Omental fat pad (tissue), 4 donors: ENCODE data around the gene EGFL8. TPM values are rescaled to one million over a fixed set of nuclear protein-coding genes. Genes with fewer than 3 reads are reported as not detected.
A peak's percentile ranks its signal among the peaks of the same experiment; 100 is the strongest.

Source experiments
- ATAC-seq: fragments of 150-250 bp; one replicate; pipeline ENCODE4 v1.9.1; 2016; ENCODE audit warnings: mild to moderate bottlenecking, moderate library complexity; ENCODE audit not compliant: low FRiP score
- DNase-seq: peaks from one replicate; pipeline ENCODE4 v3.0.0-alpha.2; 2019; ENCODE audit warnings: low spot score
- total RNA-seq, 4 donors: library from RNA; depleted of rRNA; stranded (reverse); fragments of >200 nt; gene quantifications; one replicate each; pipeline ENCODE4 v1.1.0, GENCODE V29; 2016
- TF ChIP-seq, protein P1 (sequence below), 3 donors: fragments of 450-650 bp; IDR thresholded peaks; one replicate each; pipeline ENCODE4 v1.5.1; 2016 to 2017; ENCODE audit warnings: antibody characterized with exemption in 3 of 3, mild to moderate bottlenecking in 3 of 3, moderate library complexity in 2 of 3

Gene EGFL8
- total RNA-seq, 4 donors from 2014 or later: 8.9 to 17.3 (median 13.3) TPM

DNA sequence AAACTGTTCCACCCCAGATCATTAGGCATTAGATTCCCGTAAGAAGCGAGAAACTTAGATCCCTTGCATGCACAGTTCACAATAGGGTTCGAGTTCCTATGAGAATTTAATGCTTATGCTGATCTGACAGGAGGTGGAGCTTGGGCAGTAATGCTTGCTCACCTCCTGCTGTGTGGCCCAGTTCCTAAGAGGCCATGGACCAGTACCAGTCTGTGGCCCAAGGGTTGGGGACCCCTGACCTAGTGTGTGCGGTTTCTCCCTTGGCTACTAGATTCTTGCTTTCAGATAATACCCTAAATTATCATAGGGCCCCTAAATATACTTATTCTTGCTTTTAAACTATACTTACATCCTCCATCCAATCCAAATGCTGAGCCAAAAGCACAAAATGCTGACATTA, 30.0 kb downstream of the EGFL8 start:
- ATAC-seq (no peak), DNase-seq (no peak)
- TF ChIP-seq, protein P1, sequence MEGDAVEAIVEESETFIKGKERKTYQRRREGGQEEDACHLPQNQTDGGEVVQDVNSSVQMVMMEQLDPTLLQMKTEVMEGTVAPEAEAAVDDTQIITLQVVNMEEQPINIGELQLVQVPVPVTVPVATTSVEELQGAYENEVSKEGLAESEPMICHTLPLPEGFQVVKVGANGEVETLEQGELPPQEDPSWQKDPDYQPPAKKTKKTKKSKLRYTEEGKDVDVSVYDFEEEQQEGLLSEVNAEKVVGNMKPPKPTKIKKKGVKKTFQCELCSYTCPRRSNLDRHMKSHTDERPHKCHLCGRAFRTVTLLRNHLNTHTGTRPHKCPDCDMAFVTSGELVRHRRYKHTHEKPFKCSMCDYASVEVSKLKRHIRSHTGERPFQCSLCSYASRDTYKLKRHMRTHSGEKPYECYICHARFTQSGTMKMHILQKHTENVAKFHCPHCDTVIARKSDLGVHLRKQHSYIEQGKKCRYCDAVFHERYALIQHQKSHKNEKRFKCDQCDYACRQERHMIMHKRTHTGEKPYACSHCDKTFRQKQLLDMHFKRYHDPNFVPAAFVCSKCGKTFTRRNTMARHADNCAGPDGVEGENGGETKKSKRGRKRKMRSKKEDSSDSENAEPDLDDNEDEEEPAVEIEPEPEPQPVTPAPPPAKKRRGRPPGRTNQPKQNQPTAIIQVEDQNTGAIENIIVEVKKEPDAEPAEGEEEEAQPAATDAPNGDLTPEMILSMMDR (IDR thresholded peaks at IDR 0.05): no peak

DNA sequence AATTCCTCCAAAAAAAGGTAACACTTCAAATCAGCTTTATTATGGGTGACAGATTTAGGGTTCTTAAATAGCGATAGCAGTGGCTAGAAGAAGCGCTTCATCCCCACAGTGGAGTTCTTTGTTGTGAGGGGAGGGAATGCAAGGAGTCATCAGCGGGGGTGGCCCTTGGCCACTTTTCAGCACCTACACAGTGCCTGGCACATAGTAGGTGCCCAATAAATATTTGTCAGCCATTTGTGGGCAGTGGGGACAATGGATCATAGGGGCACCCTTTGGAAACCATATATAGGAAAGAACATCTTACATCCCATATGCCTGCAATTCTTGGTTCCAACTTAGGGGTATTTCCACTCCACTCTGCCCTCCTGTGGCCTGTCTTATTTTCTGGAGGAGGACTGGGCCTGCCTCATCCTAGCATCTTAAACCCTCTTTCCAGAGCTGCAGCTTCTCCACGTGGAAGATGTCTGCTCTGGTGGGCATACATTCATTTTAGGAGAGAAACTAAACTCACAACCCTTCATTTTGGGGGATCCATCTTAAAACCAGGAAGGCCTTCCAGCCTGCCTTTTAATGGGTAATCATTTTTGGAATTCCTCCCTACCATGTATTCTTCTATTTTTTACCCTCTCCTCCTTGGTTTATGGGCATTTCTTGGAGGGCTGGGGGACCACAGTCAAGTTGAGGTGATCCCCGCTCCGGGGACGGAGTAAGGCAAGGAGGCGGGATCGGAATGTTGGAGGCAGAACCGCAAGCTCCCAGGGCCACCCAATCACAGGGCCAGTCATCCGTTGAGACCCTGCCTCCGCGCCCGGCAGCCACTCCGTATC, 30.6 kb downstream of the EGFL8 start:
- no peak for DNase-seq
- TF ChIP-seq, protein P1 (IDR thresholded peaks at IDR 0.05): peak in 1 of 3 donors; percentile 27
- no peak for ATAC-seq

DNA sequence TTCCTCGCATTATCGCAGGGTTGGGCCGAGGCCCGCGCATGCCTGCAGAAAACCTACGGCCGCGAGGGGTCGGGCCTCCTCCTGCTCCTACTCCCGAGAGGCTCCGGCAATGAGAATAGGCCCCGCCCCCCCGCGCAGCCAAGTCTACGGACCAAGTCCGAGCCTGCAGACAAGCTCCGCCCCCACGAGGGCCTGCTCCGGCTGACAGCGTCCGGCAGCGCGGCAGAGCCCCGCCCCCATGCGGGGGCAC, 31.2 kb downstream of the EGFL8 start:
- TF ChIP-seq, protein P1 (IDR thresholded peaks at IDR 0.05): no peak
- ATAC-seq (peak; percentile 94), DNase-seq (peak; percentile 100)

DNA sequence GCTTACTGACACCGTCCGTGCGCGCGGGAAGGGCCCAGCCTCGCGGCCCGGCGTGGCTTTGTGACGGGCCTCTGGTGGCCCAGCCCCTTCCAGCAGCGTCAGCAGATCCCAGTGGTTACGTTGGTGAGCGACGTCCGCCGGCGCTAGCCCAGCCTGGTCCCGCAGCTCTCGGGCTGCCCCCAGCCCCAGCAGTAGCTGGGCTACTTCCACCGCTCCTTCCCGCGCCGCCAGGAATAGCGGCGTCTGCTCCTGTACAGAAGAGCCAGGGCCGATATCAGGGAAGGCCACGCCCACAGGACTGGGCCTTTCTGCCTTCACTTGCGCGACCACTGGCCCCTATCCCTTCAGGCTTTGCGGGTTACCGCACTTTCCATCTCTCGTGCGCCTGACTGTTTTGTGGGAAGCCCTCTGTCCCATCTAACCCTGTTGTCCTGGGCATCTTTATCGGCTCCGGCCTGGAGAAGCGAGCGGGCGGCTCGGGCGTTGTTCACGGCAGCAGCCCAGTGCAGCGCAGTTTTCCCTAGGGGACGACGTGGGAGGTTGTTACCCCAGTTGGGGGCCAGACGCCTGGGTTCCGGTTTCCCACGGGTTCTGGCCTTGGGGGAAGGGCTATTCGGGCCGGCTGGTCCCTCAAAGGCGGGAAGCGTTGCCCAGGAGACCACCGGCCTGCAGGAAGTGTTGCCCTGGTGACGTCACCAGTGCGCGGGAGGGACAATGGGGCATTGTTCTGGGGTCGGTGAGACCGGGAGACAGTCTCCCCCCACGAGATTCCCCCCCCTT, 31.7 kb downstream of the EGFL8 start:
- TF ChIP-seq, protein P1 (IDR thresholded peaks at IDR 0.05): no peak
- ATAC-seq (peak; percentile 19), DNase-seq (peak; percentile 86)

DNA sequence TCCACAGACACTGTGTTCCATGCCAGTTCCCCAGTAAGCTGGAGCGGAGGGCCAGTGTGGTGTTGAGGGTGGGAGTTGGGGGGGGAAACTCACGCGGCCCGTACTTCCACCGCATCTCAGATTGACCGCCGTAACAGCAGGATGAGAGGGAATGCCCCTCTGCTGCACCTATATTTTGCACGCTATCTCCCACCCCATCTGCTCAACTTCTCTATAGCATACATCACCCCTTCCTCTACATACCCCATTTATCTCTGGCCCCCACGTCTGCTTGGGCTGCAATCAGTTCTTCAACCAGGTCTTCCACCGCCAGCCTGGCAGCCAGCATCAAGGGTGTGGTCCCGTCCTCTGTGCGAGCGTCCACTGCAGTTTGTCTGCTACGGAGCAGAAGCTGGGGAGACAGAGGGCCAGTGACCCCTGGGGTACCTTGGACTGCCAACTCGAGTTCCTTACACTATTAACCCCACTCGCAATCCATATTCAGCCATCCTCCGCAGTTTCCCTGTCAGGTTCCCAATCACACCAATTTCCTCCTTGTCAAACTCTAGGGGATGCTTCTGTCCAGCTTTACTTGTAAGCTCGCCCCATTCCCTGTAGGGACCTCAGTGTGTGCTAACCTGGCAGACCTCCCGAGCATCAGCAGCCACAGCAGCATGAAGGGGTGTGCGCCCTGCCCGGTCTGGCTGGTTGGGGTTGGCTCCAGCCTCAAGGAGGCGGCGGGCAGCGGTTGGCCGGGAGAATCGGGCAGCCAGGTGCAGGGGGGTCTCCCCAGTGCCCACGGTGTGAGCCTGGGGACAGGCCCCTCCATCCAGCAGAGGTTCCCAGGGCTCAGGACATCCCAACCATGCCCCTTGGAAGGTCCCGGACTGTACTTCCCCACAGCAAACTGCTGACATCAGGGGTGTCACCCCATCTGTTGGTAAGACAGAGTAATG, 32.6 kb downstream of the EGFL8 start:
- TF ChIP-seq, protein P1 (IDR thresholded peaks at IDR 0.05): no peak
- ATAC-seq (no peak), DNase-seq (no peak)

DNA sequence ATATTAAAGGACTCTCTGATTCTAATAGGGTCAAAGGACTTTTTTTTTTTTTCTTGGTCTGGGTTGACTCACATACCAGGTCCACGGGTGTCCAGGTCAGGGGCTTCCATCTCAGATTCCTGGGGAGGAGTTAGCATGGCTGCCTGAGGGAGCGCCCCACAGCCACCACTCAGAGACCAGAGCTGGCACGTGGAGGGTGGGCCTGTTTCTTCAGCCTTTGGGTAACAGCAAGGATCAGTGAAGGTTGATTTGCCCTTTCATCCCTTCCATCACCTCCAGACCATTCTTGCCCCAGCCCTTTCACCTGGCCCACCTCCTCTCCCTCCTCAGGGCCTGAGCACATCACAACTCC, 33.9 kb downstream of the EGFL8 start:
- TF ChIP-seq, protein P1 (IDR thresholded peaks at IDR 0.05): no peak
- no peak for DNase-seq
- no peak for ATAC-seq
